Middle frontal gyrus (tissue), 1 donor: ENCODE data around the gene DNM1L.

Experiments used
- DNase-seq: peaks from one replicate; pipeline ENCODE4 v3.0.0-alpha.2; 2015; ENCODE audit warnings: low spot score; ENCODE audit errors: extremely low spot score

DNM1L gene

GRCh38 chr12:32756476-32757066 is 77.5 kb downstream of the DNM1L start:
- no peak for DNase-seq

GRCh38 chr12:32757157-32757556 is 78.1 kb downstream of the DNM1L start:
- no peak for DNase-seq

GRCh38 chr12:32761716-32762115 is 82.6 kb downstream of the DNM1L start:
- no peak for DNase-seq

GRCh38 chr12:32765906-32766305 is 86.8 kb downstream of the DNM1L start:
- no peak for DNase-seq

- no peak for DNase-seq
Measured at GRCh38 chr12:32768518-32768917, 89.4 kb downstream of the DNM1L start.

- DNase-seq: no peak
Measured at GRCh38 chr12:32770141-32770540, 91.0 kb downstream of the DNM1L start.

GRCh38 chr12:32773691-32774090 is 94.6 kb downstream of the DNM1L start:
- DNase-seq: no peak

- no peak for DNase-seq
Measured at GRCh38 chr12:32776258-32776657, 97.2 kb downstream of the DNM1L start.

GRCh38 chr12:32777159-32777558 is 98.1 kb downstream of the DNM1L start:
- no peak for DNase-seq

GRCh38 chr12:32777691-32778175 is 98.6 kb downstream of the DNM1L start:
- no peak for DNase-seq

- no peak for DNase-seq
Measured at GRCh38 chr12:32780071-32780470, 101.0 kb downstream of the DNM1L start.

- no peak for DNase-seq
Measured at GRCh38 chr12:32783029-32783428, 103.9 kb downstream of the DNM1L start.

GRCh38 chr12:32785557-32785956 is 106.5 kb downstream of the DNM1L start:
- DNase-seq: no peak

- DNase-seq: no peak
Measured at GRCh38 chr12:32788405-32788804, 109.3 kb downstream of the DNM1L start.

GRCh38 chr12:32789446-32789845 is 110.3 kb downstream of the DNM1L start:
- DNase-seq: no peak

GRCh38 chr12:32789916-32790315 is 110.8 kb downstream of the DNM1L start:
- DNase-seq: no peak

GRCh38 chr12:32794281-32794680 is 115.2 kb downstream of the DNM1L start:
- DNase-seq: no peak
